Nasal cavity respiratory epithelium epithelial cell of viscerocranial mucosa (primary cell): ENCODE measurements around the gene POLR2H. TPM values are rescaled to one million over a fixed set of nuclear protein-coding genes. Genes with fewer than 3 reads are reported as not detected.

Experiments used
- total RNA-seq: library from RNA; depleted of rRNA; stranded (reverse); fragments of >200 nt; gene quantifications from 2 replicates; pipeline ENCODE4 v1.2.3, GENCODE V29; 2014

POLR2H gene
- 47.8 and 50.2 TPM in 2 replicates for total RNA-seq

GRCh38 chr3:184361532-184361931, at the start of gene POLR2H, which contains the start of gene CLCN2:
TSS of gene POLR2H (plus strand) at chr3:184361710. CDS start at chr3:184363493, 1,783 bp downstream.
TSS of gene CLCN2 (minus strand) at chr3:184361605. CDS start at chr3:184361479, 126 bp downstream.

GRCh38 chr3:184314363-184314699, 47.2 kb upstream of the POLR2H start, which contains the start of gene EIF4G1:
TSS of gene EIF4G1 (plus strand) at chr3:184314606. CDS start at chr3:184315797, 1,191 bp downstream.

GRCh38 chr3:184337399-184337714, 24.2 kb upstream of the POLR2H start, which contains the start of gene FAM131A:
TSS of gene FAM131A (plus strand) at chr3:184337600. CDS start at chr3:184337631, 31 bp downstream.

GRCh38 chr3:184377882-184378445, 16.5 kb downstream of the POLR2H start, which contains the start of gene THPO:
TSS of gene THPO (minus strand) at chr3:184378207. CDS start at chr3:184376259, 1,948 bp downstream.

GRCh38 chr3:184379358-184380184, 18.1 kb downstream of the POLR2H start, which contains the start of gene CHRD:
TSS of gene CHRD (plus strand) at chr3:184380054. CDS start at chr3:184380319, 265 bp downstream.

Other genes with a start within 250 kb of the POLR2H start
- 31.1 and 37.1 TPM in 2 replicates for gene EIF2B5, start 226.4 kb upstream of the POLR2H start, total RNA-seq
- gene DVL3, start 206.3 kb upstream of the POLR2H start, total RNA-seq = 28.0 and 54.0 TPM in 2 replicates
- 155 and 294 TPM in 2 replicates for gene AP2M1, start 186.9 kb upstream of the POLR2H start, total RNA-seq
- 68.0 and 69.3 TPM in 2 replicates for gene ABCF3, start 175.5 kb upstream of the POLR2H start, total RNA-seq
- gene VWA5B2, start 132.1 kb upstream of the POLR2H start, total RNA-seq = not detected in 2 replicates
- gene ALG3, start 112.7 kb upstream of the POLR2H start, total RNA-seq = 41.7 and 45.7 TPM in 2 replicates
- 10.3 and 10.9 TPM in 2 replicates for gene EEF1AKMT4, start 112.0 kb upstream of the POLR2H start, total RNA-seq
- under 0.01 TPM in 1 of 2 replicates, not detected in the other for gene CAMK2N2, start 100.2 kb upstream of the POLR2H start, total RNA-seq
- gene ECE2, start 85.7 kb upstream of the POLR2H start, total RNA-seq = not detected in 2 replicates
- gene PSMD2, start 62.5 kb upstream of the POLR2H start, total RNA-seq = 448 and 508 TPM in 2 replicates
- 315 and 659 TPM in 2 replicates for gene EIF4G1, start 47.1 kb upstream of the POLR2H start, total RNA-seq
- 17.6 and 22.6 TPM in 2 replicates for gene FAM131A, start 24.1 kb upstream of the POLR2H start, total RNA-seq
- 2.1 and 4.8 TPM in 2 replicates for gene CLCN2, start 105 bp upstream of the POLR2H start, total RNA-seq
- not detected in 2 replicates for gene THPO, start 16.5 kb downstream of the POLR2H start, total RNA-seq
- not detected in 2 replicates for gene CHRD, start 18.3 kb downstream of the POLR2H start, total RNA-seq
- 11.3 and 38.6 TPM in 2 replicates for gene EPHB3, start 200.1 kb downstream of the POLR2H start, total RNA-seq